MM.1S (cell line): ENCODE data around the gene FBXL19.

Source experiments
- DNase-seq: peaks from one replicate; pipeline ENCODE4 v3.0.0-alpha.2; 2015
- H2AFZ ChIP-seq: fragments of 300-600 bp; sonication (generic); 2 replicates; pipeline ENCODE4 v1.6.0; 2016; ENCODE audit warnings: antibody characterized with exemption, low read length
- H3F3A ChIP-seq: fragments of 300-600 bp; sonication (generic); 2 replicates; pipeline ENCODE4 v1.6.1; 2016; ENCODE audit warnings: mild to moderate bottlenecking, antibody characterized with exemption, low read length, moderate library complexity, mixed read lengths; ENCODE audit not compliant: insufficient read depth
- H3K27ac ChIP-seq: fragments of 300-600 bp; sonication (generic); 2 replicates; pipeline ENCODE4 v1.5.1; 2016; ENCODE audit warnings: mild to moderate bottlenecking, low read length
- H3K27me3 ChIP-seq: fragments of 300-600 bp; sonication (generic); replicated peaks from 2 replicates; pipeline ENCODE4 v1.6.0; 2016; ENCODE audit warnings: low read length; ENCODE audit not compliant: insufficient read depth
- H3K36me3 ChIP-seq: fragments of 300-600 bp; sonication (generic); replicated peaks from 2 replicates; pipeline ENCODE4 v1.6.1; 2016; ENCODE audit warnings: mild to moderate bottlenecking, low read length, mixed read lengths; ENCODE audit not compliant: insufficient read depth
- H3K4me1 ChIP-seq: fragments of 300-600 bp; sonication (generic); 2 replicates; pipeline ENCODE4 v1.6.1; 2016; ENCODE audit warnings: low read length, mixed read lengths
- H3K4me2 ChIP-seq: fragments of 300-600 bp; sonication (generic); 2 replicates; pipeline ENCODE4 v1.6.0; 2016; ENCODE audit warnings: low read depth, low read length
- H3K4me3 ChIP-seq: fragments of 300-600 bp; sonication (generic); 2 replicates; pipeline ENCODE4 v1.5.1; 2016; ENCODE audit warnings: low read length, mixed read lengths
- H3K79me2 ChIP-seq: fragments of 300-600 bp; sonication (generic); 2 replicates; pipeline ENCODE4 v1.6.1; 2016; ENCODE audit warnings: mixed run types, low read length, mixed read lengths
- H3K9ac ChIP-seq: fragments of 300-600 bp; sonication (generic); 2 replicates; pipeline ENCODE4 v1.6.1; 2016; ENCODE audit warnings: low read length, mixed read lengths
- H3K9me2 ChIP-seq: fragments of 300-600 bp; sonication (generic); replicated peaks from 2 replicates; pipeline ENCODE4 v1.6.1; 2016; ENCODE audit warnings: mild to moderate bottlenecking, low read length, mixed read lengths; ENCODE audit not compliant: insufficient read depth
- H3K9me3 ChIP-seq: fragments of 300-600 bp; sonication (generic); replicated peaks from 2 replicates; pipeline ENCODE4 v1.6.1; 2016; ENCODE audit warnings: mild to moderate bottlenecking, low read length, mixed read lengths; ENCODE audit not compliant: insufficient read depth
- H4K20me1 ChIP-seq: fragments of 300-600 bp; sonication (generic); 2 replicates; pipeline ENCODE4 v1.6.1; 2016; ENCODE audit warnings: mild to moderate bottlenecking, low read length, moderate library complexity, mixed read lengths; ENCODE audit not compliant: insufficient read depth
- EZH2 ChIP-seq: fragments of 300-600 bp; sonication (generic); optimal IDR thresholded peaks from 2 replicates; pipeline ENCODE3; 2017; ENCODE audit warnings: low read depth, mild to moderate bottlenecking, antibody characterized with exemption, low read length, mixed read lengths
- EZH2phosphoT487 ChIP-seq: fragments of 300-600 bp; sonication (generic); IDR thresholded peaks from 2 replicates; pipeline ENCODE4 v1.6.1; 2018; ENCODE audit warnings: antibody characterized with exemption, low read length
- TF ChIP-seq, protein P1 (sequence below): fragments of 300-600 bp; sonication (generic); IDR thresholded peaks from 2 replicates; pipeline ENCODE4 v1.5.1; 2016; ENCODE audit warnings: antibody characterized with exemption, low read length, mixed read lengths

FBXL19 gene

DNA sequence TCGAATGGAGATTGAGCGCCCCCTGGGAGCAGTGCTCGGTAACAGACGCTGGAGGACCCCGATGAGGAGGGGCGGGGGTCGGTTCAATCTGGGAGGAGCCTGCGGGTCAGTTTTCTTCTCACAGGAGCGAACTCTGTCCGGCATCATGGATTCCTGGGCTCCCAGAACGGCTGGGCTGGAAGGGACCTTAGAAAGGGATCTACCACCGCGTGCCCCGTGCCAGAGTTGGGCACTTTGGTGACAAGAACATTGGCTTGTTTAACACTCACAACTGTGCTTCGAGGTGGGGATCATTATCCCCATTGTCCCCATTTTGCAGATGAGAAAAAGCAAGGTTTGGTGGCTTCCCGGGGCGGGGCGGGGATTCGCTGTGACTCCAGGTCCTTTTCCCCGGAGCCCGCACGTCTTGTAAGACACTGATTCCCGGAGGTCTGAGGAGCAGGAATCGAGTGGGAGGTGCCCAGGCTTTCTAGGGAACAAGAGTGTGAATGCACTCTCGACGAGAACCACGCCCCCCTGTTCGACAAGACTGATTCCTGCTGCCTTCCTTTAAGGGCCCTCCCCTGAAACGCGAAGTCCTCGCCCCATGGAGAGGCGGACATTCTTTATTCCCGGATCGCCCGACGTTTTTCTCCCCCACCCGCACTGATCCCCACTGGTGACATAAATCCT is 1.5 kb upstream of the FBXL19 start:
- Histone ChIP-seq H2AFZ (peak overlapping the region; percentile 71), H3K4me1 (0 out of 2 replicates have a peak, but pooled peaks cover 6% of the 10 kb centered on the region), H3K36me3 (no peaks in the 10 kb centered on the region), H3K9me2 (no peaks in the 10 kb centered on the region), H3K27me3 (no peaks in the 10 kb centered on the region), H4K20me1 (no peaks in the 10 kb centered on the region), H3K27ac (no peak overlapping the region), H3K9ac (peak overlapping the region; percentile 34; the same call in 1 of the 2 replicates), H3F3A (peaks cover 3% of the 10 kb centered on the region; the same call in 1 of the 2 replicates), H3K9me3 (no peaks in the 10 kb centered on the region), H3K4me2 (peak overlapping the region; percentile 97), H3K4me3 (peak overlapping the region; percentile 92), H3K79me2 (peaks cover 3% of the 10 kb centered on the region; the same call in 1 of the 2 replicates)
- DNase-seq, result peak; percentile 70
- no peak for TF ChIP-seq EZH2
- TF ChIP-seq, protein P1, sequence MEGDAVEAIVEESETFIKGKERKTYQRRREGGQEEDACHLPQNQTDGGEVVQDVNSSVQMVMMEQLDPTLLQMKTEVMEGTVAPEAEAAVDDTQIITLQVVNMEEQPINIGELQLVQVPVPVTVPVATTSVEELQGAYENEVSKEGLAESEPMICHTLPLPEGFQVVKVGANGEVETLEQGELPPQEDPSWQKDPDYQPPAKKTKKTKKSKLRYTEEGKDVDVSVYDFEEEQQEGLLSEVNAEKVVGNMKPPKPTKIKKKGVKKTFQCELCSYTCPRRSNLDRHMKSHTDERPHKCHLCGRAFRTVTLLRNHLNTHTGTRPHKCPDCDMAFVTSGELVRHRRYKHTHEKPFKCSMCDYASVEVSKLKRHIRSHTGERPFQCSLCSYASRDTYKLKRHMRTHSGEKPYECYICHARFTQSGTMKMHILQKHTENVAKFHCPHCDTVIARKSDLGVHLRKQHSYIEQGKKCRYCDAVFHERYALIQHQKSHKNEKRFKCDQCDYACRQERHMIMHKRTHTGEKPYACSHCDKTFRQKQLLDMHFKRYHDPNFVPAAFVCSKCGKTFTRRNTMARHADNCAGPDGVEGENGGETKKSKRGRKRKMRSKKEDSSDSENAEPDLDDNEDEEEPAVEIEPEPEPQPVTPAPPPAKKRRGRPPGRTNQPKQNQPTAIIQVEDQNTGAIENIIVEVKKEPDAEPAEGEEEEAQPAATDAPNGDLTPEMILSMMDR, result peak; percentile 86

DNA sequence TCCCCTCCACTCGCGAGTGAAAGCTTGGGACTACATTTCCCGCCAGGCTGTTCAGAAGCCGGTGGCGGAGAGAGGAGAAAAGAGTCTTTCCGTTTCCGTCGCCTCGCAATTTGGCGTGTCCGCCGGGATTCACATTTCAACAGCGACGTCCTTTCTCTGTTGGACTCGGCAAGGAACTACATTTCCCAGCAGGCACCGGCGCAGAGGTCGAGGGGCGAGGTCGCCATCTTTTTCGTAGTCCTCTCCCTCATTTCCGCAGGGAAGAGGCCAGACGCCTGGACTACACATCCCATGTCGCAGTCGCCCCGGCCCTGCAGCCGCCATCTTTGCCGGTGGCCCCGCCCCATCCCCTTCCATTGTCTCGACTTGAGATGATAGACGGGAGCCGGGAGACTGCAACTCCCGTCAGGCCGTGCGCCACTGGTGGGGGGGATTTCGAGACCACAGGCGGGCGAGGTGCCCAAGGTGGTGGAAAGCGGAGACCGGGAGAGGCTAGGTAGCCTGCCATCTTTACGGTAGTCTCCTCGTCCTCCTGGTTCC is 882 bp upstream of the FBXL19 start:
- Histone ChIP-seq H3F3A (peaks cover 3% of the 10 kb centered on the region; the same call in 1 of the 2 replicates), H3K9me2 (no peaks in the 10 kb centered on the region), H3K36me3 (no peaks in the 10 kb centered on the region), H4K20me1 (no peaks in the 10 kb centered on the region), H3K27me3 (no peaks in the 10 kb centered on the region), H3K9ac (peak overlapping the region; percentile 86), H3K4me1 (0 out of 2 replicates have a peak, but pooled peaks cover 6% of the 10 kb centered on the region), H2AFZ (peak overlapping the region; percentile 71), H3K27ac (peak overlapping the region; percentile 80), H3K4me3 (peak overlapping the region; percentile 92), H3K9me3 (no peaks in the 10 kb centered on the region), H3K79me2 (peaks cover 3% of the 10 kb centered on the region; the same call in 1 of the 2 replicates), H3K4me2 (peak overlapping the region; percentile 97)
- peak; percentile 99 for DNase-seq
- no peak for TF ChIP-seq EZH2phosphoT487
- TF ChIP-seq, protein P1, result no peak
- TF ChIP-seq EZH2, result no peak

DNA sequence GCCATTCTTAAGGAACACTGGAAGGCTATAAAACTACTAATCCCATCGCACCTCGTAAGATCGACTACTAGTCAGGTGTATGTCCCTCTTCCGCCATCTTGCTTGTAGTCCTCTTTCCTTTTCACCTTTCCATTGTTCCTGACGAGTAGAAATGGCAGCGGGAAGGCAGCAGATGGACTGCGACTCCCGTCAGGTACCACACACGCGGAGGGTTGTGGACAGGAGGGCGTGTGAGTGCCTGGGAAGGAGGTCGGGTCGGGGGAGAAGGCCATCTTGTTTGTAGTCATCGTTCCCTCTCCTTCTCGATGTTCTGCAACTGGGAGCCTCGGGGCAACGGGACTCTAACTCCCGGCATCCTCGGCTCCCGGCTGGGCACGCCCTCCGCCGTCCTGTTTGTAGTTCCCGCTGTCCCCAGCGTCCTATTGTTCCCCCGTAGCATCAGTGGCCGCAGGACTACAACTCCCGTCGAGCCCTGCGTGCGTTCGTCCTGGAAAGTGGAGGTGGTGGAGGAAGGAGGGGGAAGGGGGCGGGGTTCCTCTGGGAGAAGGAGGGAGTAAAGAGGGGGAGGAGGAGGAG is 324 bp upstream of the FBXL19 start:
- H3K4me1 ChIP-seq, result 0 out of 2 replicates have a peak, but pooled peaks cover 6% of the 10 kb centered on the region
- H3K4me2 ChIP-seq, result peak overlapping the region; percentile 30
- H3K79me2 ChIP-seq, result peaks cover 3% of the 10 kb centered on the region; the same call in 1 of the 2 replicates
- H3K9me3 ChIP-seq, result no peaks in the 10 kb centered on the region
- no peaks in the 10 kb centered on the region for H3K9me2 ChIP-seq
- H3K27me3 ChIP-seq, result no peaks in the 10 kb centered on the region
- H3K9ac ChIP-seq, result peak overlapping the region; percentile 86
- H3K36me3 ChIP-seq, result no peaks in the 10 kb centered on the region
- TF ChIP-seq EZH2phosphoT487 (no peak), EZH2 (no peak)
- TF ChIP-seq, protein P1, result no peak
- no peaks in the 10 kb centered on the region for H4K20me1 ChIP-seq
- H3F3A ChIP-seq, result peaks cover 3% of the 10 kb centered on the region; the same call in 1 of the 2 replicates
- H3K27ac ChIP-seq, result peak overlapping the region; percentile 80
- peak overlapping the region; percentile 92 for H3K4me3 ChIP-seq
- DNase-seq, result peak; percentile 99
- peak overlapping the region; percentile 69 for H2AFZ ChIP-seq
